GM12872 (cell line): ENCODE measurements around the gene SDC1.

Experiments used
- TF ChIP-seq, protein P1 (sequence below): IDR thresholded peaks from 3 replicates; pipeline ENCODE4 v1.5.1; 2011; ENCODE audit warnings: low read depth, mild to moderate bottlenecking, low read length, moderate library complexity; ENCODE audit not compliant: insufficient read depth

Gene SDC1

DNA sequence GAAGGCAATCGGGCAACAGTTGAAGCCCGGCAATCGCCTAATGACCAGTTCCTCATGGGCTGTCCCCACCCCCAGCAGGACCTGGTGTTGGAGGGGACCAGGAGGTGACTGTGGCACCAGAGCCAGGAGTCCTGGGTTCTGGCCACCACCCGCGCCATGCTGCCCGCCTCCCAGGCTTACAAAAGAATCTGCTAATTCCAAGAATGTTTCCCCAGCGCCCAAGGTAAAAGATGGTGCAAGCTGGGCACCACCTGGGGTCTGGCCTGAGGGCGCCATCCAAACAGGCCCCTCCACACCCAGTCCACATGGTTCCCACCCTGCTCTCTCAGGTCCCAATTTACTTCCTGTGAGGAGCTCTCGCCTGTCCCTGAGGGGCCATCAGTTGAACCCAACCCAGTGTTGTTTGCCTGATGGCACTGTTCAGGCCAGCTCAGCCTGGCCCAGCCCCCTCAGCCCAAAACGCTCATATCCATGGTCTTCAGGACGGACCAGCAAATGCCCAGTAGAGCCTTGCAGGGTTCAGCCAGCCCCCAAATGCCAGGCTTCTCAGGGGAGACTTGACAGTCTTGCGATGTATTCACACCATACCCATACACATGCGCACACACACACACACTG is 5.1 kb downstream of the SDC1 start:
- TF ChIP-seq, protein P1, sequence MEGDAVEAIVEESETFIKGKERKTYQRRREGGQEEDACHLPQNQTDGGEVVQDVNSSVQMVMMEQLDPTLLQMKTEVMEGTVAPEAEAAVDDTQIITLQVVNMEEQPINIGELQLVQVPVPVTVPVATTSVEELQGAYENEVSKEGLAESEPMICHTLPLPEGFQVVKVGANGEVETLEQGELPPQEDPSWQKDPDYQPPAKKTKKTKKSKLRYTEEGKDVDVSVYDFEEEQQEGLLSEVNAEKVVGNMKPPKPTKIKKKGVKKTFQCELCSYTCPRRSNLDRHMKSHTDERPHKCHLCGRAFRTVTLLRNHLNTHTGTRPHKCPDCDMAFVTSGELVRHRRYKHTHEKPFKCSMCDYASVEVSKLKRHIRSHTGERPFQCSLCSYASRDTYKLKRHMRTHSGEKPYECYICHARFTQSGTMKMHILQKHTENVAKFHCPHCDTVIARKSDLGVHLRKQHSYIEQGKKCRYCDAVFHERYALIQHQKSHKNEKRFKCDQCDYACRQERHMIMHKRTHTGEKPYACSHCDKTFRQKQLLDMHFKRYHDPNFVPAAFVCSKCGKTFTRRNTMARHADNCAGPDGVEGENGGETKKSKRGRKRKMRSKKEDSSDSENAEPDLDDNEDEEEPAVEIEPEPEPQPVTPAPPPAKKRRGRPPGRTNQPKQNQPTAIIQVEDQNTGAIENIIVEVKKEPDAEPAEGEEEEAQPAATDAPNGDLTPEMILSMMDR, result no peak

DNA sequence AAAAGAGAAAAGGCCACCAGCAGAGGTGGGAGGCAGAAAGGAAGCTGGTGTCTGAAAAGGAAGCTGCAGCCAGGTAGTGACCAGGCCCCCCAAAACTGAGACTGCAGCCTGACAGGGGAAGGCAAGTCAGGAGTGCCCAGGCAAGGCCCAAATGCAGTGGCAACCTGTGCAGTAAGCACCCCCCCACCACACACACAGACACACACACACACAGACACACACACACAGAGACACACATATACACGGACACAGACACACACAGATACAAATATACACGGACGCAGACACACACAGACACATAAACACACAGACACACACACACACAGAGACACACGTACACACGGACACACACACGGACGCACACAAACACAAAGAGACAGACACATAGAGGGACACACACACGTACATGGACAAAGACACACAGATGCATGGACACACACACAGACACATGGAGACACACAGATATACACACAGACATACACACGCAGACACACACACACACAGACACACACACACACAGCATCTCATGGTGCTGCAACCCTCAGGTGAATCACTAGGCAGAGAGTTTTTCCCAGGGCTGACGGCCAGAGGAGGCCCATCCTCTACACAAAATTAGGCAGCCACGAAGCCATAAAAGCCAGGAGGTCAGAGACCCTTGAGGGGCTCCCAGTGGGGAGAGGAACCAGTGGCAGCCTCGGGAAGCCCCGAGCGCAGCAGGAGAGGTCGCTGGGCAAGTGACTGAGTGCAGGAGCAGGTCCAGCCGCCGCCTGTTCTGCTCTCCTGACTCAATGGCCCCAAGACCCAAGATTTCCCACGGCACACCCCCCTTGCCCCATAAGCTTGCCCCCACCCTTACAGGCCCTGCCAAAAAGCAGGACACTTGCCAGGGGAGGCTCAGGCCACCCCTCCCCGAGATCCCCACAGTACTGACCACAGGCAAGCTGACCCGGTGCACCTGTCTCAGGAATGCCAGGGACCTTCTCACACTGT is 6.3 kb downstream of the SDC1 start:
- TF ChIP-seq, protein P1, result no peak

DNA sequence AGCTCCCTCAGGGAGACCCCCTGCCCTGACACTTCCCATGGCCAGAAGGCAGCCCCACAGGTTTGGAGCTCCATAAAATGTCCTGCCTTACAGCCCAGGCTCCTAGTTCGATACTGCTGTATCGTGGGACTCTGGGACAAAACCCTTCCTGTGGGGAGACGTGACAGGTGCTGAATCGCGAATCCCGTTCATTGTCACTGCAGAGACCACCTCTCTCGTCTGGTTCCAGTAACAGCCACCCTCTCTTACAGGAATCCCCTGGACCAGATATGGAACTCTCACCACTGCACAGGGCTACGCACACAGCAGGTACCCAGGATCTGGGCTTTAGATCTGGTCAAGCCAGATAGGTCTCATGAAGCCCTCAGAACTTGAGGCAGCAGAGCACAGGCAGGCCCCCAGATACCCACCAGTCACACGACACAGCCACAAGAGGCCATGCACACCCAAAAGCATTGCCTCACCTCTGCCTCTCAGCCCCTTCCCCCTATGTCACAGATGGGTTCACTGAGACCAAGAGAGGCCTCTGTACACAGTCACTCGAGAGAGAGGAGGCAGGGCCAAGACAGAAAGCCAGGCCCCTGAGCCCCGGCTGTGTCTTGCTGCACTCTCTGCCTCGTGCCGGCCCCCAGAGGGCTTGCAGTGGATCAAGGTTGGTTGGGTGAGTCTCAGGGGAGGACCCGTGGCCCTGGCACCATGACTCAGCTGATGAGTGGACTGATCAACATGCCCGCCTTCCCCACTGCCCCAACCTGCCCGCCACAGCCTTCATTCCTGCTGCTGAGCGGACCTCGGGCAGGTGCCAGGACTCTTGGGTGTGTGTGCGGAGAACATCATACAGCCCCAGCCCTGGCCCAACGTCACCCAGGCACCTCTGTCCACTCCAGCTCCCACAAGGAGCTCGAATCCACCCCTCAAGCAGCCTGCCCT is 7.6 kb downstream of the SDC1 start:
- TF ChIP-seq, protein P1, result no peak

DNA sequence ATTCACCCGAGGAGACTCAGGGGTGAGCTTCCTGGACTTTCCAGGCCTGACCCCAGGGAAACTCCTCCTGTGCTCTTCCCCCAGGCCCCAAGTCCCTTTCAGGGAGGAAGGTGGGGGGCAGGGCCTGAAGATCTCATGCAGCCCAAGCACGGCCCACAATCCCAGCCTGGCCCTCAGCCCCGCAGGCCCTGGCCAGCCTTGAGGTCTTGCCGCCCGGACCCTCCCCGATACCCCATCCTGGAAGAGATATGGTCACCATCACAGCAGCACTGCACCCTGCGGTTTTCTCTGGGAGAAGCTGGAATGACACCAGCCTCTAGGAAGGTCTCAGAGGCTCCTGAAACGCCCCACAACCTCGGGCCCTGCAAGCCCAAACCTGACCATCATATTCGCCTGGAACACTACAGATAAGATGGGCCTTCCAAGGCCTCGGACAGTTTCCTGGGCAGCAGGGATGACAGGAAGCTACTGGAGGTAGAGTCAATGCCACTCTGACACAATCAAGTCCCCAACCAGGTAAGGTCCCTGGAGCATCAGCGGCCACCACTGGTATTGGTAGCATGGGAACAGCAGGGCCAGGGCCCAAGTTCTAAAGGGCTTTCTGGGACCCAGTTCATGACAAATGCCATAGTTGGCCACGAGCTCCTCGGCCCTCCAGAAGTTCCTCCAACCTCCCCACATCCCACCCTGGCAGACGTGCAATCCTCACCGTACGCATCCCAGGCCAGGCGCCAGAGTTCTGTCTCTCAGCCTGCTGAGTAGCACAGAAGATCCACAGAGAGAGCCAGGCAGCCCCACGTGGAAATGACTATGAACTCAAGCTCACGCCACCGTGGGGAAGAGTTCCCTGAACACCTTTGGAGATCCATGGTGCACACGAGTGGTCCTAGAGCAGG is 8.6 kb downstream of the SDC1 start:
- TF ChIP-seq, protein P1, result no peak

DNA sequence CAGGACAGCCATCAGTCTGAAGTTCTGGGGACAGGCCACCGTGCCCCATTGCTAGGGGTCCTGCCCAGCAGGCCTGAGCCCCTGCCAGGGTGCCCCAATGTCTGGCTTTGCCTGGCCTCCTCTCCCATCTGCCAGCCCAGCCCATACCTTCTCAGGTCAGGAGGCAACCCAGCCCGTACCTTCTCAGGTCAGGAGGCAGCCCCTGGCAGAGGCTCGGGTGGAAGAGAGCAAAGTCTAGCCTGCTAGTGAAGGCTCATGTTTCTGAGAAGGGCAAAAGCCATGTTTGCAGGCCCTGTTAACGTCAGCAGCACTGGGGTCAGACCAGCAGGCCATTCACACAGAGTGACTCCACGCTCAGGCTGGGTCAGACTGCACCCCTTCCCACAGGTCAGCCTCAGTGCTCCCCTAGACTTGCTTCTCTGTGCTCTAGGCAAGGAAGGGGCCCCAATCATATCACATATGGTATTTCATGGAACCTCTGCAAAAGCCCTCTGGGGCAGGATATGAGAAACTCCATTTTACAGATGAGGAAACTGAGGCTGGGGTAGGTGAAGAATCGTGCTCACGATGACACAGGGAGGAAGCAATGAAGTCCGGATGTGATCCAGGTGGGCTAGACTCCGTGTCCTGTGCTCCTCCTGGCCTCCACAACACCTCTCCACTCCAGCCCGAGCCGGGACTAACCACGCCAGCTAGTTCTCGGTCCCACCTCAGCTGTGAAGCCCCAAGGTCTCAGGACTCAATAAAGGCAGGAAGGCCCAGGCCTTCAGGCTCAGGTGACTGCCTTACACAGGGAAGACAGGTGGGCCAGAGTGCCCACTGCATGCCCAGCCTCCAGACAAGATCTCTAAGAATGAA is 9.5 kb downstream of the SDC1 start:
- TF ChIP-seq, protein P1, result no peak

GRCh38 chr2:20214566-20215182 is 10.3 kb downstream of the SDC1 start:
- TF ChIP-seq, protein P1, result no peak
